ENCODE measurements around the gene SLC39A10. TPM values are rescaled to one million over a fixed set of nuclear protein-coding genes. Genes with fewer than 3 reads are reported as not detected.

SLC39A10 gene
- total RNA-seq, 1 donor from 2014 or later, result 37.4 TPM

GRCh38 chr2:195613922-195614321 is 43.1 kb upstream of the SLC39A10 start:
- no peaks in the 10 kb centered on the region for H3K9me3 Mint-ChIP-seq (ENCODE audit: unreplicated experiment)
- peak overlapping the region; percentile 41 for H3K27ac Mint-ChIP-seq (ENCODE audit: unreplicated experiment)

GRCh38 chr2:195619590-195619989 is 37.4 kb upstream of the SLC39A10 start:
- TF ChIP-seq CTCF (IDR thresholded peaks at IDR 0.05), result no peak
- H3K4me3 Mint-ChIP-seq (ENCODE audit: unreplicated experiment), result no peak overlapping the region
- no peak overlapping the region for H3K27ac Mint-ChIP-seq (ENCODE audit: unreplicated experiment)
- no peak for DNase-seq (ENCODE audit: extremely low spot score, unreplicated experiment)
- H3K4me1 Mint-ChIP-seq (ENCODE audit: unreplicated experiment), result peaks cover 5% of the 10 kb centered on the region
- peaks cover 3% of the 10 kb centered on the region for H3K9me3 Mint-ChIP-seq (ENCODE audit: unreplicated experiment)
- no peaks in the 10 kb centered on the region for H3K27me3 Mint-ChIP-seq (ENCODE audit: unreplicated experiment)
- no peaks in the 10 kb centered on the region for H3K36me3 Mint-ChIP-seq (ENCODE audit: unreplicated experiment)

More at GRCh38 chr2:195613922-195614321, 43.1 kb upstream of the SLC39A10 start:
- no peaks in the 10 kb centered on the region for H3K27me3 Mint-ChIP-seq (ENCODE audit: unreplicated experiment)
- H3K4me3 Mint-ChIP-seq (ENCODE audit: unreplicated experiment), result no peak overlapping the region
- no peak for TF ChIP-seq CTCF (IDR thresholded peaks at IDR 0.05)
- H3K4me1 Mint-ChIP-seq (ENCODE audit: unreplicated experiment), result peaks cover 21% of the 10 kb centered on the region
- DNase-seq (ENCODE audit: extremely low spot score, unreplicated experiment), result no peak
- H3K36me3 Mint-ChIP-seq (ENCODE audit: unreplicated experiment), result no peaks in the 10 kb centered on the region

GRCh38 chr2:195620501-195620900 is 36.5 kb upstream of the SLC39A10 start:
- no peaks in the 10 kb centered on the region for H3K36me3 Mint-ChIP-seq (ENCODE audit: unreplicated experiment)
- TF ChIP-seq CTCF (IDR thresholded peaks at IDR 0.05), result no peak
- no peak for DNase-seq (ENCODE audit: extremely low spot score, unreplicated experiment)
- H3K9me3 Mint-ChIP-seq (ENCODE audit: unreplicated experiment), result peaks cover 3% of the 10 kb centered on the region
- no peaks in the 10 kb centered on the region for H3K27me3 Mint-ChIP-seq (ENCODE audit: unreplicated experiment)
- H3K4me3 Mint-ChIP-seq (ENCODE audit: unreplicated experiment), result no peak overlapping the region
- no peak overlapping the region for H3K27ac Mint-ChIP-seq (ENCODE audit: unreplicated experiment)
- H3K4me1 Mint-ChIP-seq (ENCODE audit: unreplicated experiment), result peaks cover 5% of the 10 kb centered on the region

- H3K36me3 Mint-ChIP-seq (ENCODE audit: unreplicated experiment), result no peaks in the 10 kb centered on the region
- no peak for TF ChIP-seq CTCF (IDR thresholded peaks at IDR 0.05)
- DNase-seq (ENCODE audit: extremely low spot score, unreplicated experiment), result no peak
- H3K27ac Mint-ChIP-seq (ENCODE audit: unreplicated experiment), result no peak overlapping the region
- no peaks in the 10 kb centered on the region for H3K27me3 Mint-ChIP-seq (ENCODE audit: unreplicated experiment)
- peaks cover 3% of the 10 kb centered on the region for H3K9me3 Mint-ChIP-seq (ENCODE audit: unreplicated experiment)
- H3K4me1 Mint-ChIP-seq (ENCODE audit: unreplicated experiment), result peaks cover 5% of the 10 kb centered on the region
- no peak overlapping the region for H3K4me3 Mint-ChIP-seq (ENCODE audit: unreplicated experiment)
Observed at GRCh38 chr2:195622966-195623365, 34.1 kb upstream of the SLC39A10 start.

- Mint-ChIP-seq H3K36me3 (ENCODE audit: unreplicated experiment) (no peaks in the 10 kb centered on the region), H3K27ac (ENCODE audit: unreplicated experiment) (no peak overlapping the region), H3K9me3 (ENCODE audit: unreplicated experiment) (peaks cover 3% of the 10 kb centered on the region), H3K4me1 (ENCODE audit: unreplicated experiment) (no peaks in the 10 kb centered on the region), H3K4me3 (ENCODE audit: unreplicated experiment) (no peak overlapping the region), H3K27me3 (ENCODE audit: unreplicated experiment) (no peaks in the 10 kb centered on the region)
- no peak for TF ChIP-seq CTCF (IDR thresholded peaks at IDR 0.05)
- DNase-seq (ENCODE audit: extremely low spot score, unreplicated experiment), result no peak
Observed at GRCh38 chr2:195626507-195626906, 30.5 kb upstream of the SLC39A10 start.
